ENCODE data around the gene ABCB9. TPM values are rescaled to one million over a fixed set of nuclear protein-coding genes. Genes with fewer than 3 reads are reported as not detected.

The ABCB9 gene
- total RNA-seq, 1 experiment from 2014 or later = 15.8 TPM

GRCh38 chr12:122981587-122982476, 15.6 kb upstream of the ABCB9 start:
- no peak for DNase-seq (ENCODE audit: low spot score)

GRCh38 chr12:122981036-122981471, 14.8 kb upstream of the ABCB9 start:
- no peak for DNase-seq (ENCODE audit: low spot score)

- DNase-seq (ENCODE audit: low spot score) = no peak
Observed at GRCh38 chr12:122980183-122981035, 14.1 kb upstream of the ABCB9 start, which contains the start of gene ARL6IP4. Gene ARL6IP4, plus strand, starts transcription at chr12:122980681. Its CDS starts 459 bp downstream, at chr12:122981140.

- DNase-seq (ENCODE audit: low spot score) = no peak
Observed at GRCh38 chr12:122979908-122980182, 13.6 kb upstream of the ABCB9 start.

GRCh38 chr12:122979001-122979907, 13.0 kb upstream of the ABCB9 start:
- DNase-seq (ENCODE audit: low spot score) = no peak

GRCh38 chr12:122978507-122978955, 12.3 kb upstream of the ABCB9 start:
- no peak for DNase-seq (ENCODE audit: low spot score)

- DNase-seq (ENCODE audit: low spot score) = no peak
Observed at GRCh38 chr12:122977655-122978392, 11.6 kb upstream of the ABCB9 start.

GRCh38 chr12:122977153-122977552, 10.9 kb upstream of the ABCB9 start:
- DNase-seq (ENCODE audit: low spot score) = no peak

GRCh38 chr12:122976648-122976975, 10.3 kb upstream of the ABCB9 start:
- DNase-seq (ENCODE audit: low spot score) = no peak

- DNase-seq (ENCODE audit: low spot score) = no peak
Observed at GRCh38 chr12:122975790-122976647, 9.8 kb upstream of the ABCB9 start.

GRCh38 chr12:122974892-122975789, 8.9 kb upstream of the ABCB9 start, which contains the start of gene OGFOD2:
Gene OGFOD2, plus strand, starts transcription at chr12:122975244. Its CDS starts 8 bp downstream, at chr12:122975252.
- DNase-seq (ENCODE audit: low spot score) = peak; percentile 74

- peak; percentile 94 for DNase-seq (ENCODE audit: low spot score)
Observed at GRCh38 chr12:122974274-122974891, 8.1 kb upstream of the ABCB9 start.

GRCh38 chr12:122969676-122970075, 3.4 kb upstream of the ABCB9 start:
- no peak for DNase-seq (ENCODE audit: low spot score)

- DNase-seq (ENCODE audit: low spot score) = no peak
Observed at GRCh38 chr12:122968104-122968503, 1.8 kb upstream of the ABCB9 start.

GRCh38 chr12:122966743-122967550, 684 bp upstream of the ABCB9 start:
- no peak for DNase-seq (ENCODE audit: low spot score)

GRCh38 chr12:122965321-122965751, 927 bp downstream of the ABCB9 start:
- no peak for DNase-seq (ENCODE audit: low spot score)
